Fibroblast of lung (primary cell): ENCODE results near the gene RSRP1.
"Not testable (repeated sequence)": the region's sequence is repeated elsewhere in the genome, so short reads cannot be mapped to it uniquely, and the experiment has no call there.

Experiments used
- CTCF ChIP-seq, 2 donors: IDR thresholded peaks in 1 of 2; conservative IDR thresholded peaks in 1 of 2; 1 replicate in 1 of 2; 2 replicates in 1 of 2; pipeline ENCODE4 v1.5.1; 2011 to 2012; ENCODE audit warnings: low read length in 2 of 2, control low read depth in 1 of 2, inconsistent platforms in 1 of 2, low read depth in 1 of 2, mild to moderate bottlenecking in 1 of 2
- EZH2 ChIP-seq: IDR thresholded peaks from 2 replicates; pipeline ENCODE4 v1.5.1; 2012; ENCODE audit warnings: low read length, control low read depth, mild to moderate bottlenecking; ENCODE audit errors: missing control alignments

GRCh38 chr1:25294889-25295826 lies 47.9 kb upstream of the RSRP1 start:
- not testable (repeated sequence) for TF ChIP-seq CTCF (conservative IDR thresholded peaks at IDR 0.05 in 1 of 2, IDR thresholded peaks at IDR 0.05 in 1 of 2; ENCODE audit: low read depth in 1 of 2, low read length in 2 of 2); EZH2
